SH-SY5Y (cell line): ENCODE data around the gene MBOAT2.

Experiments
- GATA2 ChIP-seq: IDR thresholded peaks from 2 replicates; pipeline ENCODE4 v1.6.1; 2011; ENCODE audit warnings: mild to moderate bottlenecking, low read depth, low read length
- GATA3 ChIP-seq: IDR thresholded peaks from 2 replicates; pipeline ENCODE4 v1.6.1; 2011; ENCODE audit warnings: low read depth, mild to moderate bottlenecking, low read length, moderate library complexity

DNA sequence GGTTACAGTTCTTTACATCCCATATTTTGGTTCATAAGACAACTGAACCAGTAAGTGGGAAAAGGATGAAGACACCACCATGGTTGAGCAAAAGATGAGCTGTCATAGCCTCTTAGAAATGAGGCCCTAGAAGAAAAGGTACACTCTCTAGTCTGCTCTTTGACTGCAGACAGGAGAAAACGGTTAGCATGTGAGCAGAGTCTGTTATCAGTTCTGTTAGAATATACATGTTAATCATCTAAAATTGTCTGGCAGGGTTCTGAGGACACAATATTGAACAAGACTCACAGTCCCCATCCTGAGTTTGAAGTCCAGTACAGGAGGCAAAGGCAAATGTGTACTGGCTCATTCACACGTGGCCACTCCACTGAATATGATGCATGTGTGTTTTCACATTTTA, 78.1 kb downstream of the MBOAT2 start:
- TF ChIP-seq GATA2, result no peak
- no peak for TF ChIP-seq GATA3
